Activated naive CD4-positive, alpha-beta T cell treated with anti-CD3 and anti-CD28 coated beads, Interleukin-2, amount 10 ng/mL, durations not matched to agents 7 days and 5 days (primary cell): Measurements from ENCODE around the gene C4orf50.

Experiments used
- CTCF ChIA-PET: fragments of 350-600 bp; sonication (Branson Sonifier 250); formaldehyde crosslinking; loops from one replicate; lab custom pipeline; 2021; ENCODE audit warnings: antibody characterized with exemption; lab: Charles Lee
- DNase-seq: peaks from one replicate; pipeline ENCODE4 v3.0.0-alpha.2; 2020
- H3K27ac Mint-ChIP-seq: one replicate; pipeline ENCODE4 v1.8.0; 2021; ENCODE audit warnings: mild to moderate bottlenecking, moderate library complexity, mixed read lengths
- H3K27me3 Mint-ChIP-seq: one replicate; pipeline ENCODE4 v1.8.0; 2021; ENCODE audit warnings: mild to moderate bottlenecking, mixed read lengths
- H3K36me3 Mint-ChIP-seq: one replicate; pipeline ENCODE4 v1.8.0; 2021; ENCODE audit warnings: mixed read lengths
- H3K4me1 Mint-ChIP-seq: one replicate; pipeline ENCODE4 v1.8.0; 2021; ENCODE audit warnings: mixed read lengths
- H3K4me3 Mint-ChIP-seq: one replicate; pipeline ENCODE4 v1.8.0; 2021; ENCODE audit warnings: mild to moderate bottlenecking, moderate library complexity, mixed read lengths
- H3K9me3 Mint-ChIP-seq: one replicate; pipeline ENCODE4 v1.8.0; 2021; ENCODE audit warnings: mixed read lengths

C4orf50 gene

GRCh38 chr4:5883916-5884315, 134.3 kb downstream of the C4orf50 start:
- H3K4me3 Mint-ChIP-seq = no peak overlapping the region
- H3K27me3 Mint-ChIP-seq = peaks cover 36% of the 10 kb centered on the region
- H3K27ac Mint-ChIP-seq = no peak overlapping the region
- peaks cover 3% of the 10 kb centered on the region for H3K4me1 Mint-ChIP-seq
- CTCF ChIA-PET = no interaction called here
- H3K36me3 Mint-ChIP-seq = no peaks in the 10 kb centered on the region
- DNase-seq = no peak
- H3K9me3 Mint-ChIP-seq = no peaks in the 10 kb centered on the region

GRCh38 chr4:5882947-5883346, 135.3 kb downstream of the C4orf50 start:
- DNase-seq = no peak
- Mint-ChIP-seq H3K27ac (no peak overlapping the region), H3K36me3 (no peaks in the 10 kb centered on the region), H3K27me3 (peaks cover 33% of the 10 kb centered on the region), H3K4me1 (no peaks in the 10 kb centered on the region), H3K9me3 (no peaks in the 10 kb centered on the region), H3K4me3 (no peak overlapping the region)
- CTCF ChIA-PET = no interaction called here

- Mint-ChIP-seq H3K9me3 (no peaks in the 10 kb centered on the region), H3K27ac (no peak overlapping the region), H3K27me3 (peaks cover 19% of the 10 kb centered on the region), H3K36me3 (no peaks in the 10 kb centered on the region), H3K4me1 (no peaks in the 10 kb centered on the region), H3K4me3 (no peak overlapping the region)
- no peak for DNase-seq
- CTCF ChIA-PET = no interaction called here
Measured at GRCh38 chr4:5881340-5881739, 136.9 kb downstream of the C4orf50 start.

GRCh38 chr4:5878359-5878758, 139.9 kb downstream of the C4orf50 start:
- Mint-ChIP-seq H3K27me3 (peaks cover 15% of the 10 kb centered on the region), H3K27ac (no peak overlapping the region), H3K36me3 (no peaks in the 10 kb centered on the region), H3K9me3 (peaks cover 9% of the 10 kb centered on the region), H3K4me1 (no peaks in the 10 kb centered on the region), H3K4me3 (no peak overlapping the region)
- no peak for DNase-seq
- CTCF ChIA-PET = no interaction called here

GRCh38 chr4:5877392-5877791, 140.8 kb downstream of the C4orf50 start:
- peaks cover 9% of the 10 kb centered on the region for H3K9me3 Mint-ChIP-seq
- peaks cover 11% of the 10 kb centered on the region for H3K27me3 Mint-ChIP-seq
- no peaks in the 10 kb centered on the region for H3K36me3 Mint-ChIP-seq
- no peaks in the 10 kb centered on the region for H3K4me1 Mint-ChIP-seq
- no peak overlapping the region for H3K27ac Mint-ChIP-seq
- DNase-seq = no peak
- CTCF ChIA-PET = no interaction called here
- H3K4me3 Mint-ChIP-seq = no peak overlapping the region

DNA sequence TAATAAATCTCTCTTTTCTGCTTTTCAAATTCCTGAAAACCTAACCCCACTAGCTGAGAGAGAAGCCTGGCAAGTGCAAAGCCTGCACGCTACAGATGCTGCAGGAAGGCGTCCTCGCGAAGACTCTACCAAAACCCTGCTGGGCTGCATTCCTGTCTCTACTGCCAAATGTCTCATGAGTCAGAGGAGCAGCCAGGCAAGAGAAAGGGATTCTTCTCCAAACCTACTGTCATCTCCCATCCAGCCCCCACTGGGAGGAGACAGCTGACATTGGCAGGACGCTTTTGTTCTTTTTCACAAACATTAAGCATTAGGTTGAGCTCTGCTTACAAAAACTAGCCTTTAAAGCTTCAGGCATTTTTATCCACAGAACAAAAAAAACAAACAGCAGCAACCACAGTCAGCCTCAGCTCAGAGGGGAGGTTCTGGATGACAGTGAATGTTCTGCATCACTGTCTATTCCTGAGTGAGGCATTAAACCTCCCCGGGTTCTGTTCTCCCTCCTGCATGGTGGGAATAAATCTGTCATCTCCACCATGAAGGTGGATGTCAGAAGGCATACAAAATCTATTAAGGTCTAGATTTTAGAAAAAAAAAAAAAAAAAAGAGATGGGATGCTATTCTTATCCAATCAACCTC, 143.3 kb downstream of the C4orf50 start:
- H3K9me3 Mint-ChIP-seq = peaks cover 12% of the 10 kb centered on the region
- peaks cover 11% of the 10 kb centered on the region for H3K27me3 Mint-ChIP-seq
- H3K36me3 Mint-ChIP-seq = no peaks in the 10 kb centered on the region
- H3K4me1 Mint-ChIP-seq = peaks cover 7% of the 10 kb centered on the region
- H3K4me3 Mint-ChIP-seq = no peak overlapping the region
- CTCF ChIA-PET = no interaction called here
- no peak overlapping the region for H3K27ac Mint-ChIP-seq
- DNase-seq = no peak

GRCh38 chr4:5870701-5871100, 147.5 kb downstream of the C4orf50 start:
- Mint-ChIP-seq H3K4me3 (no peak overlapping the region), H3K9me3 (peaks cover 12% of the 10 kb centered on the region), H3K36me3 (no peaks in the 10 kb centered on the region), H3K4me1 (peaks cover 20% of the 10 kb centered on the region), H3K27ac (no peak overlapping the region), H3K27me3 (peaks cover 7% of the 10 kb centered on the region)
- CTCF ChIA-PET = no interaction called here
- DNase-seq = no peak

DNA sequence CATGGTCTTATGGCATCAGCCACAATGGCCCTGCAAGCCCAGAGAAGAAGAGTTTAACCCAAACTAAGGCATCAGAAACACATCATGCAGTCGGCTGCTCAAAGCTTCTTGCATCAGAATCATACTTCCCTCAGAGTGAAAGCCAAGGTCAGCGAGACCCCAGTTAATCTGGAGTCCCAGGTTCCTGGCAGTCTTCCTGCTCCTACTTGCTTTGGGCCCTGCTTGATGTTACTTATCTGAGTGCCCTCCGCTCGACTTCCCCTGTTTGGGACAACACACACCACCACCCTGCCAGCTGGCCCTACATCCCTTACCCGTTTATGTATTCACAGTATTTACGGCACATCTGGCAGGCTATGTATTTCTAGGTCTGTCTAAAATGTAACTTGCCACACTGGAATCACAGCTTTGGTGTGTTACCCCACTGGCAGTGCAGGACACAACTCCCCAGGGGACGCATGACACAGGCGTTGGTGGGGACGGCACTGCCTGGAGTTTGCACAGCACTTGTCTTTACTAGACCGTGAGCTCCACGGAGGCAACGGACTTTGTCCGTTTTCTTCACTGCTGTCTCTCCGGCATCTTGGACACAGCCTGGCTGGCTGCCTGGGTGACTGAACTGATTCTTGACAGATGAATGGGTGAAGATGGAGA, 148.1 kb downstream of the C4orf50 start:
- CTCF ChIA-PET = no interaction called here
- DNase-seq = no peak
- Mint-ChIP-seq H3K9me3 (peaks cover 12% of the 10 kb centered on the region), H3K27me3 (peaks cover 7% of the 10 kb centered on the region), H3K4me3 (no peak overlapping the region), H3K27ac (no peak overlapping the region), H3K36me3 (no peaks in the 10 kb centered on the region), H3K4me1 (peaks cover 21% of the 10 kb centered on the region)

GRCh38 chr4:5867866-5868265, 150.4 kb downstream of the C4orf50 start:
- peaks cover 3% of the 10 kb centered on the region for H3K9me3 Mint-ChIP-seq
- no peak for DNase-seq
- peaks cover 33% of the 10 kb centered on the region for H3K4me1 Mint-ChIP-seq
- H3K4me3 Mint-ChIP-seq = no peak overlapping the region
- no peaks in the 10 kb centered on the region for H3K36me3 Mint-ChIP-seq
- no peaks in the 10 kb centered on the region for H3K27me3 Mint-ChIP-seq
- H3K27ac Mint-ChIP-seq = no peak overlapping the region
- CTCF ChIA-PET = no interaction called here

DNA sequence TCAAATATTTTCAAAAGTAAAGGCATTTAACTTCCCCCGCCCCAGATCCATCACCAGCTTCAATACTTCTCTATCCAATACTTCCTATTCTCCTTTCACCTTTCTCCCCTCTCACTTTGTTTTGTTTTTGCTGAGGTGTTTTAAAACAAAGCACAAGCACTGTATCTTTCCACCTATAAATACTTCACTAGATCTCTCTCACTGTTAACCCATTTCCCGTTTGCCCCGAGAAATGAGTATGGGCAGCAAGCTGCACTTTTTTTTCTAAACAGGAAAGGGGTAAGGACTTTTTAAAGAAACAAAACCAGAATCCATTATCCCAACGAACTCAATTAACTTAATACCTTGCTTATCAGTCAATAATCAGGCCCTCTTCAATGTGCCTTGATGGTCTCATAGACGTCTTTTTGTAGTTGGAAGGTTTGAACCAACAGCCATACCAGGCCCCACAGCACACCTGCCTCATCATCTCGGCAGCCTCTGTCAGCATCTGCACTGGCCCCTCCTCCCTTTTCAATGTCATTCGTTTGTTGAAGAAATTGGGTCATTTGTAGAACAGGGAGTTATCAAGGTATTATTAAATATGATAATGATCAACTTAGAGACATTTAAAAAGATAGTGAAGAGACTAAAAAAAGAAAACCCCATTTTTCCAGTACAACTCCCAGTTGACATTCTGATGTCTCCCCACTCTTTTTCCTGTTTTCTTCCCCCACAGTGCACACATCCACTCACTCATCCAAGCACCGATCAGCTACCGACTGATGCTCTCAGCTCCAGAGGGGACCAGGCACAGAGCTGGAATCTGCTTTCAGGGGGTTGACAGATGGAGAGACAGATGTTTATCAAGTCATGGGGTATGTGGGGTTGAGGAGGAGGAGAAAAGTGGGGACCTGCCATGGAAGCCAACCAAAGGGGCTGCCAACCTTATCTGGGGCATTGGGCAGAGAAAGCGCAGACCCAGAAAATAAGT, 151.1 kb downstream of the C4orf50 start:
- H3K4me3 Mint-ChIP-seq = no peak overlapping the region
- no peaks in the 10 kb centered on the region for H3K36me3 Mint-ChIP-seq
- peaks cover 3% of the 10 kb centered on the region for H3K9me3 Mint-ChIP-seq
- no peak for DNase-seq
- no peak overlapping the region for H3K27ac Mint-ChIP-seq
- H3K27me3 Mint-ChIP-seq = no peaks in the 10 kb centered on the region
- CTCF ChIA-PET = no interaction called here
- H3K4me1 Mint-ChIP-seq = peaks cover 33% of the 10 kb centered on the region

DNA sequence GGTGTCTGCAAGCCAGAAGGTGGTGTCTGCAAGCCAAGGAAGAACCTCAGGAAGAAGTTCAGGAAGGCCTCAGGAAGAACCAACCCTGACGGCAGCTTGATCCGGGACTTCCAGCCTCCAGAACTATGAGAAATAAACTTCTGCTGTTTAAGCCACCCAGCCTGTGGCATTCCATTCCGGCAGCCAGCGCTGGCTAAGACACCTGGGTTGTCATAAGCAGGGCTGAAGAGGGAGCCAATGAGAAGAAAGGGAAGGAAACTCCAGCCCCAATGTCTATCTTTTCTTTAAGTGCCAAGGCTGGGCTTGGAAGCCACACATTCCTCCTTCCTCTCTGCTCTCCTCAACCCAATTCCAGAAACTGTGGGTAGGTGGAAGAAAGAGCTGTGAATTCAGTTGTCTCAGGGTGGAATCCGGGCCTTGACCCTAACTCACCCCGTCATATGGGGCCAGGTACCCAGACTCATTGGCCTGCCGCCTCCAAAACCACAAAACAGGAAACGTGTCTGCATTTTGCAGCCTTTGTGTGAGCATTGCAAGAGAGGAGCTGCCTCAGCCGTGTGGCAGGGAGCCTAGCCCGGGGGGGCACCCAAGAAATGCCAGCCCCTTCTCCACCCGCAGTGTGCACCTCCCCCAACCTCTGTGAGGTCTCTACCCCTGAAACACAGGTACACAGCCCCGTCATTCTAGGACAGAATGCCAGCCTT, 152.2 kb downstream of the C4orf50 start:
- no peaks in the 10 kb centered on the region for H3K27me3 Mint-ChIP-seq
- H3K4me3 Mint-ChIP-seq = no peak overlapping the region
- no peaks in the 10 kb centered on the region for H3K9me3 Mint-ChIP-seq
- peak; percentile 30 for DNase-seq
- H3K36me3 Mint-ChIP-seq = no peaks in the 10 kb centered on the region
- peaks cover 33% of the 10 kb centered on the region for H3K4me1 Mint-ChIP-seq
- H3K27ac Mint-ChIP-seq = no peak overlapping the region
- CTCF ChIA-PET = no interaction called here

- CTCF ChIA-PET = no interaction called here
- no peaks in the 10 kb centered on the region for H3K36me3 Mint-ChIP-seq
- peaks cover 2% of the 10 kb centered on the region for H3K9me3 Mint-ChIP-seq
- peaks cover 25% of the 10 kb centered on the region for H3K4me1 Mint-ChIP-seq
- peak; percentile 39 for DNase-seq
- H3K27ac Mint-ChIP-seq = no peak overlapping the region
- no peak overlapping the region for H3K4me3 Mint-ChIP-seq
- H3K27me3 Mint-ChIP-seq = no peaks in the 10 kb centered on the region
Measured at GRCh38 chr4:5863461-5864113, 154.6 kb downstream of the C4orf50 start.

DNA sequence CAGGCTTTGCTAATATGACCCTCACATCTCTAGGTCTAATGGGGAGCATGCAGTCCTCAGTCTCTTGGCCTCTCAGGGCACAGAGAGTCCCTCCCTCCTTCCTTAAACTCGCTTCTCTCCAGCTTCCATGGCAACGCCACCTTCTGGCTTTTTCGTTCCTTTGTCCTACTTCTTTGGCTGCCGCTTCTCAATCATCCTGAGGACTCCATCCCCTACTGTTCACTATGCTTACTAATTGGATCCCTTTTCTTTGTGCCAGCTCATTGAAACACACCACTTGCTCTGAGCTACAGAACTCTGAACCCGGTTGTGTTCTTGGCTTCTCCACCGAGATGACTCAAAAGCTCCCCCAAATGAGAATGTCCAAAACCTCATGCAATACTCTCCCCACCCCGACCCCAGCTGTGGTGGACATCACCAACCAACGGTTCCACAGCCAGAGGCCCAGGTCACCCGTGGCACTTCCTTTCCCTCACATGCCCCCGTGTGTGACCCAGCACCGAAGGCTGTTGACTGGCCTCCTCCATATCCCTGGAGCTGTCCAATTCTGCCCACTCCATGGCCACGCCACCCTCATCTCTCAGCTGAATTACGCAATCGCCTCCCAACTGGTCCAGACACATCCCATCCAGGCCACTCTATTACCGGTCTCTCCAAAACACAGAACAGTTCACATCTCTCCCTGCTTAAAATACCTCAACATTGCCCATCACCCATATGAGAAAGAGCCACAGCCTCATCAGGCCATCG, 160.0 kb downstream of the C4orf50 start:
- no peaks in the 10 kb centered on the region for H3K36me3 Mint-ChIP-seq
- H3K4me3 Mint-ChIP-seq = no peak overlapping the region
- DNase-seq = no peak
- no peak overlapping the region for H3K27ac Mint-ChIP-seq
- peaks cover 2% of the 10 kb centered on the region for H3K4me1 Mint-ChIP-seq
- H3K27me3 Mint-ChIP-seq = no peaks in the 10 kb centered on the region
- CTCF ChIA-PET = no interaction called here
- H3K9me3 Mint-ChIP-seq = peaks cover 2% of the 10 kb centered on the region
